Left ventricle myocardium inferior (tissue), 1 donor: ENCODE results near the gene CLPSL1. TPM values are rescaled to one million over a fixed set of nuclear protein-coding genes. Genes with fewer than 3 reads are reported as not detected.

ENCODE experiments used
- DNase-seq: peaks from one replicate; pipeline ENCODE4 v3.0.0-alpha.2; 2020
- H3K27ac ChIP-seq: fragments of 200-600 bp; replicated peaks from 2 replicates; pipeline ENCODE4 v1.8.0; 2021
- H3K27me3 ChIP-seq: fragments of 200-600 bp; 2 replicates; pipeline ENCODE4 v1.8.0; 2021; ENCODE audit warnings: low read depth
- H3K36me3 ChIP-seq: fragments of 200-600 bp; 2 replicates; pipeline ENCODE4 v1.8.0; 2021
- H3K4me1 ChIP-seq: fragments of 200-600 bp; 2 replicates; pipeline ENCODE4 v1.8.0; 2021
- H3K4me3 ChIP-seq: fragments of 200-600 bp; 2 replicates; pipeline ENCODE4 v1.8.0; 2021; ENCODE audit warnings: mild to moderate bottlenecking, moderate library complexity
- H3K9me3 ChIP-seq: fragments of 200-600 bp; replicated peaks from 2 replicates; pipeline ENCODE4 v1.8.0; 2021
- CTCF ChIP-seq: fragments of 200-600 bp; IDR thresholded peaks from 2 replicates; pipeline ENCODE4 v1.8.0; 2021; ENCODE audit warnings: antibody characterized with exemption, mild to moderate bottlenecking, borderline replicate concordance
- intact Hi-C: fragments of 100-400 bp; cut with micrococcal nuclease; formaldehyde crosslinking; loops from one replicate; pipeline ENCODE4 v1.11.0; 2022
- total RNA-seq: library from RNA; stranded (reverse); fragmentation: NEBNext Ultra II Directional; extraction: Animal tissue kit (Norgen Biotek cat#: 25700); gene quantifications from one replicate; pipeline ENCODE4 v1.2.1, GENCODE V29; 2021
- donor health status: DM: no; HTN: yes; CAD: no; lungs with severe emphysema.

The CLPSL1 gene
- total RNA-seq, 1 donor from 2014 or later: not detected

GRCh38 chr6:35801148-35801547 lies 20.3 kb downstream of the CLPSL1 start:
- no peaks in the 10 kb centered on the region for H3K36me3 ChIP-seq
- H3K4me3 ChIP-seq: no peak overlapping the region
- H3K9me3 ChIP-seq: no peaks in the 10 kb centered on the region
- H3K27me3 ChIP-seq: peaks cover 55% of the 10 kb centered on the region
- peaks cover 6% of the 10 kb centered on the region for H3K4me1 ChIP-seq
- no peak overlapping the region for H3K27ac ChIP-seq
- intact Hi-C loops: no loop called here
- no peak for DNase-seq
- TF ChIP-seq CTCF: no peak

- Histone ChIP-seq H3K4me3 (peak within 1 kb of the TSS; percentile 45), H3K27me3 (peaks cover 64% of the 10 kb centered on the region)
These were observed 24.3 kb downstream of the CLPSL1 start, which contains the start of gene LHFPL5 for GRCh38 chr6:35804996-35805736. Gene LHFPL5, plus strand, starts transcription at chr6:35805352. Its CDS starts 319 bp downstream, at chr6:35805671.

GRCh38 chr6:35808688-35809087 lies 27.9 kb downstream of the CLPSL1 start:
- Histone ChIP-seq H3K36me3 (no peaks in the 10 kb centered on the region), H3K27ac (no peak overlapping the region), H3K27me3 (peaks cover 68% of the 10 kb centered on the region), H3K4me3 (no peak overlapping the region), H3K4me1 (peaks cover 6% of the 10 kb centered on the region), H3K9me3 (no peaks in the 10 kb centered on the region)
- DNase-seq: no peak
- intact Hi-C loops: no loop called here
- no peak for TF ChIP-seq CTCF

More at GRCh38 chr6:35804996-35805736, 24.3 kb downstream of the CLPSL1 start, which contains the start of gene LHFPL5:
- peaks cover 6% of the 10 kb centered on the region for H3K4me1 ChIP-seq
- H3K9me3 ChIP-seq: no peaks in the 10 kb centered on the region
- no peak within 1 kb of the TSS for H3K27ac ChIP-seq
- no peaks in the 10 kb centered on the region for H3K36me3 ChIP-seq
- TF ChIP-seq CTCF: no peak
- intact Hi-C loops: no loop called here
- peak; percentile 36 for DNase-seq

- Histone ChIP-seq H3K9me3 (no peaks in the 10 kb centered on the region), H3K27me3 (peaks cover 63% of the 10 kb centered on the region), H3K27ac (no peak overlapping the region), H3K4me3 (no peak overlapping the region), H3K36me3 (no peaks in the 10 kb centered on the region), H3K4me1 (peaks cover 6% of the 10 kb centered on the region)
- TF ChIP-seq CTCF: no peak
- intact Hi-C loops: no loop called here
- DNase-seq: no peak
These were observed 29.0 kb downstream of the CLPSL1 start for GRCh38 chr6:35809809-35810208.

- TF ChIP-seq CTCF: no peak
- no peak for DNase-seq
- Histone ChIP-seq H3K27ac (no peak overlapping the region), H3K9me3 (peaks cover under 1% of the 10 kb centered on the region), H3K4me3 (no peak overlapping the region), H3K36me3 (no peaks in the 10 kb centered on the region), H3K4me1 (no peaks in the 10 kb centered on the region), H3K27me3 (peaks cover 54% of the 10 kb centered on the region)
- intact Hi-C loops: no loop called here
These were observed 30.3 kb downstream of the CLPSL1 start for GRCh38 chr6:35810971-35811698.
